ENCODE data around the gene MRTFA. TPM values are rescaled to one million over a fixed set of nuclear protein-coding genes. Genes with fewer than 3 reads are reported as not detected.

MRTFA gene
- total RNA-seq, 1 donor from 2014 or later = 53.0 TPM

DNA sequence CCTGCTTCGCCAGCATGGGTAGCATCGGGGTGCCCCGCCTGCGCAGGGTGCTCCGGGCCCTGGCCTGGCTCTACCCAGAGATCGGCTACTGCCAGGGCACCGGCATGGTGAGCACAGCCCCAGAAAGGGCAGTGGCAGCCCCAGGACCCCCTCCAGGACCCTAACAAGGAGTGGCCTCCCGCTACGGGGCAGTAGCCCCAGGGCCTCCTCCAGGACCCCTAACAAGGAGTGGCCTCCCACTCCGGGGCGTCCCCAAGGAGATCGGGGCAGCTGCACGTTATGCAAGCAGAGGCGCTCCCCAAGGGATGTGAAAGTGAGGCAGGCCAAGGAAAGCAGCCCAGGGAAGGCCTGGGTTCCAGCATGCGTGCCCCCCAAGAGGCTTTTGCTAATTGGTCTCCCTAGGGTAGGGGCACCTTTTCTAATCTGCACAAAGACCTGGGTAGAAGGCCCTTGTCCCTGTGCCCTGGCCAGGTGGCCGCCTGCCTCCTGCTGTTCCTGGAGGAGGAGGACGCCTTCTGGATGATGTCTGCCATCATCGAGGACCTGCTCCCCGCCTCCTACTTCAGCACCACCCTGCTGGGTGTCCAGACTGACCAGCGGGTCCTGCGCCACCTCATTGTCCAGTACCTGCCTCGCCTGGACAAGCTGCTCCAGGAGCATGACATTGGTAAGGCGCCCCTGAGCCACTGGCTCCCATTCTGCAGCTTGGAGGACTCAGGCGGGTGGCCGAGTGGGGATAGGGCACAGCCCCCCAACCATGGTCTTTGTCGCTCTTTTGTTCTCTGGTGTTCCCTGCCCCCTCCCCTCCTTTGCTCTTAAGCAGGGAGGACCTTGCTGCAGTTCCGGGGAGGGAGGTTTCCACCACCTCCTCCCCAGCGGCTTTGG lies 231.1 kb downstream of the MRTFA start:
- no peaks in the 10 kb centered on the region for H3K27me3 ChIP-seq (ENCODE audit: control insufficient read depth, insufficient read depth, low read length)
- no peak for DNase-seq (ENCODE audit: low read depth)
- peaks cover 6% of the 10 kb centered on the region for H3K36me3 ChIP-seq (ENCODE audit: control insufficient read depth, insufficient read depth, low read length)
- TF ChIP-seq, protein P1, sequence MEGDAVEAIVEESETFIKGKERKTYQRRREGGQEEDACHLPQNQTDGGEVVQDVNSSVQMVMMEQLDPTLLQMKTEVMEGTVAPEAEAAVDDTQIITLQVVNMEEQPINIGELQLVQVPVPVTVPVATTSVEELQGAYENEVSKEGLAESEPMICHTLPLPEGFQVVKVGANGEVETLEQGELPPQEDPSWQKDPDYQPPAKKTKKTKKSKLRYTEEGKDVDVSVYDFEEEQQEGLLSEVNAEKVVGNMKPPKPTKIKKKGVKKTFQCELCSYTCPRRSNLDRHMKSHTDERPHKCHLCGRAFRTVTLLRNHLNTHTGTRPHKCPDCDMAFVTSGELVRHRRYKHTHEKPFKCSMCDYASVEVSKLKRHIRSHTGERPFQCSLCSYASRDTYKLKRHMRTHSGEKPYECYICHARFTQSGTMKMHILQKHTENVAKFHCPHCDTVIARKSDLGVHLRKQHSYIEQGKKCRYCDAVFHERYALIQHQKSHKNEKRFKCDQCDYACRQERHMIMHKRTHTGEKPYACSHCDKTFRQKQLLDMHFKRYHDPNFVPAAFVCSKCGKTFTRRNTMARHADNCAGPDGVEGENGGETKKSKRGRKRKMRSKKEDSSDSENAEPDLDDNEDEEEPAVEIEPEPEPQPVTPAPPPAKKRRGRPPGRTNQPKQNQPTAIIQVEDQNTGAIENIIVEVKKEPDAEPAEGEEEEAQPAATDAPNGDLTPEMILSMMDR (IDR thresholded peaks at IDR 0.05; ENCODE audit: insufficient read depth, low read length, poor library complexity, severe bottlenecking) = no peak
- H3K4me3 ChIP-seq (ENCODE audit: low read depth, low read length) = no peak overlapping the region

- H3K4me3 ChIP-seq (ENCODE audit: low read depth, low read length) = no peak overlapping the region
- H3K27me3 ChIP-seq (ENCODE audit: control insufficient read depth, insufficient read depth, low read length) = no peaks in the 10 kb centered on the region
- no peak for DNase-seq (ENCODE audit: low read depth)
- TF ChIP-seq, protein P1 (IDR thresholded peaks at IDR 0.05; ENCODE audit: insufficient read depth, low read length, poor library complexity, severe bottlenecking) = no peak
- H3K36me3 ChIP-seq (ENCODE audit: control insufficient read depth, insufficient read depth, low read length) = peaks cover 4% of the 10 kb centered on the region
These were observed 232.0 kb downstream of the MRTFA start for GRCh38 chr22:40404251-40405177.

DNA sequence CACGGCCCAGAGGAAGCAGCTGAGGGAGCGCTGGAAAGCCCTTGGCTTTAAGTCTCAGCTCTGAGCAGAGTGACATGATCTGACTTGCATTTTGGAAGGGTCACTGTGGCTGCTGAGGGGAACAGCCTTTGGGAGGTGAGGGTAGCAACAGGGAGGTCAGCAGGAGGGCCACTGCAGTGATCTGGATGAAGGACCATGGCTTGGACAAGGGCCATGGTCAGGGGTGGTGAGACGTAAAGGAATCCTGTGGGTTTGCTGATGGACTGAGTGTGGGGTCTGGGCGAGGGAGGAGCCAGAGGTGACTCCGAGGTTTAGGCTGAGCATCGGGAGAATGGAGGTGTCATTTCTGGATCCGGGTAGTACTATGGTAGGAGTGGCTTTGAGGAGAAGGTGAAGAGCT lies 232.9 kb downstream of the MRTFA start:
- TF ChIP-seq, protein P1 (IDR thresholded peaks at IDR 0.05; ENCODE audit: insufficient read depth, low read length, poor library complexity, severe bottlenecking) = no peak
- no peak for DNase-seq (ENCODE audit: low read depth)
- peaks cover 4% of the 10 kb centered on the region for H3K36me3 ChIP-seq (ENCODE audit: control insufficient read depth, insufficient read depth, low read length)
- no peak overlapping the region for H3K4me3 ChIP-seq (ENCODE audit: low read depth, low read length)
- no peaks in the 10 kb centered on the region for H3K27me3 ChIP-seq (ENCODE audit: control insufficient read depth, insufficient read depth, low read length)

DNA sequence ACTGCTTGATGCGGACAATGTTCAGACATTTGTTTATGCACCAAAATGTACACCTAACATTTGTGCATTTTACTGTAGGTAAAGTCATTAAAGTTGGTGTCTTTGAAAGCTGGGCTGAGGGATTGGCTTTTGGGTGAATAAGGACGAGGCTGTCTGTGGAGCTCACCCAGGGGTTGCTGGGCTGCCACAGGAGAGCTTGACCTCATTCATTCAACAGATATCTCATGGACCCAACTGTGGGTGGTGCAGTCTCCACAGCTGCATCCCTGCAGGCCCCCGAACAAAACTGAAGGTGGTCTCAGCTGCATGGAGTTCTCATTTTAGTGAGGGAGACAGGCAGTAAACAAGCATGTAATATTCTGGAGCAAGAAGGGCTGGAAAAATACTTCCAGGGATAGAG lies 233.4 kb downstream of the MRTFA start:
- no peak for DNase-seq (ENCODE audit: low read depth)
- no peaks in the 10 kb centered on the region for H3K27me3 ChIP-seq (ENCODE audit: control insufficient read depth, insufficient read depth, low read length)
- H3K4me3 ChIP-seq (ENCODE audit: low read depth, low read length) = no peak overlapping the region
- TF ChIP-seq, protein P1 (IDR thresholded peaks at IDR 0.05; ENCODE audit: insufficient read depth, low read length, poor library complexity, severe bottlenecking) = no peak
- H3K36me3 ChIP-seq (ENCODE audit: control insufficient read depth, insufficient read depth, low read length) = peaks cover 4% of the 10 kb centered on the region

- Histone ChIP-seq H3K36me3 (ENCODE audit: control insufficient read depth, insufficient read depth, low read length) (peaks cover 4% of the 10 kb centered on the region), H3K4me3 (ENCODE audit: low read depth, low read length) (no peak overlapping the region), H3K27me3 (ENCODE audit: control insufficient read depth, insufficient read depth, low read length) (no peaks in the 10 kb centered on the region)
- DNase-seq (ENCODE audit: low read depth) = no peak
- TF ChIP-seq, protein P1 (IDR thresholded peaks at IDR 0.05; ENCODE audit: insufficient read depth, low read length, poor library complexity, severe bottlenecking) = no peak
These were observed 234.5 kb downstream of the MRTFA start for GRCh38 chr22:40401981-40402406.

Measured in kidney epithelial cell (primary cell).